ENCODE results near the gene STK35. TPM values are rescaled to one million over a fixed set of nuclear protein-coding genes. Genes with fewer than 3 reads are reported as not detected.
"Not testable (repeated sequence)": the region's sequence is repeated elsewhere in the genome, so short reads cannot be mapped to it uniquely, and the experiment has no call there.

The STK35 gene
- total and polyA plus RNA-seq, 2 experiments from 2014 or later = 6.9 to 19.7 TPM

- no peaks in the 10 kb centered on the region for H3K4me1 ChIP-seq (ENCODE audit: insufficient read depth)
- no peaks in the 10 kb centered on the region for H3K36me3 ChIP-seq (ENCODE audit: low read depth)
- no peaks in the 10 kb centered on the region for H3K79me2 ChIP-seq (ENCODE audit: insufficient read depth)
- WGBS, 2 experiments (ENCODE audit: low coverage in 1 of 2, low lambda C conversion rate in 2 of 2, missing lambda C conversion rate in 2 of 2) = 58 to 72% methylated on average over 11 of the region's 11 CpGs
- TF ChIP-seq EZH2 (IDR thresholded peaks at IDR 0.05; ENCODE audit: insufficient read depth, poor library complexity, severe bottlenecking) = no peak
- TF ChIP-seq EZH2phosphoT487 (IDR thresholded peaks at IDR 0.05; ENCODE audit: insufficient read depth, low read depth) = no peak
- no peaks in the 10 kb centered on the region for H3K9me3 ChIP-seq (ENCODE audit: low read depth)
- no peak for DNase-seq
- no peak overlapping the region for H2AFZ ChIP-seq
- H3K4me2 ChIP-seq (ENCODE audit: unreplicated experiment) = no peak overlapping the region
- no peaks in the 10 kb centered on the region for H3K9me2 ChIP-seq (ENCODE audit: insufficient read depth)
- H4K20me1 ChIP-seq (ENCODE audit: insufficient read depth) = no peaks in the 10 kb centered on the region
- peaks cover 15% of the 10 kb centered on the region for H3K27me3 ChIP-seq (replicated peaks; ENCODE audit: insufficient read depth)
- in situ Hi-C loops (cut with MboI) = loop anchor here (10.0 kb wide), 1 partner anchor 204 kb away; no protein-coding TSS in a partner anchor
- H3K9ac ChIP-seq = no peak overlapping the region
- H3F3A ChIP-seq (ENCODE audit: insufficient read depth) = no peaks in the 10 kb centered on the region
- H3K27ac ChIP-seq = no peak overlapping the region
- H3K4me3 ChIP-seq = no peak overlapping the region
These were observed 77.6 kb downstream of the STK35 start for GRCh38 chr20:2179233-2179580.

GRCh38 chr20:2179949-2180348, 78.3 kb downstream of the STK35 start:
- DNase-seq = no peak
- peaks cover 8% of the 10 kb centered on the region; the same call in 1 of the 2 replicates for H3K27me3 ChIP-seq (replicated peaks; ENCODE audit: insufficient read depth)
- in situ Hi-C loops (cut with MboI) = loop anchor here (10.0 kb wide), 1 partner anchor 205 kb away; no protein-coding TSS in a partner anchor

GRCh38 chr20:2183381-2183780, 81.8 kb downstream of the STK35 start:
- no peak for DNase-seq

More at GRCh38 chr20:2179949-2180348, 78.3 kb downstream of the STK35 start:
- Histone ChIP-seq H3K4me2 (ENCODE audit: unreplicated experiment) (no peak overlapping the region), H3K9me2 (ENCODE audit: insufficient read depth) (no peaks in the 10 kb centered on the region), H3K36me3 (ENCODE audit: low read depth) (no peaks in the 10 kb centered on the region), H3K79me2 (ENCODE audit: insufficient read depth) (no peaks in the 10 kb centered on the region), H3K9ac (no peak overlapping the region), H3K27ac (no peak overlapping the region), H3K4me3 (no peak overlapping the region), H3K9me3 (ENCODE audit: low read depth) (no peaks in the 10 kb centered on the region), H3K4me1 (ENCODE audit: insufficient read depth) (no peaks in the 10 kb centered on the region), H2AFZ (no peak overlapping the region), H4K20me1 (ENCODE audit: insufficient read depth) (no peaks in the 10 kb centered on the region), H3F3A (ENCODE audit: insufficient read depth) (no peaks in the 10 kb centered on the region)
- 8 to 25% methylated on average over 2 of the region's 2 CpGs for whole genome bisulfite sequencing, 2 experiments (ENCODE audit: low coverage in 1 of 2, low lambda C conversion rate in 2 of 2, missing lambda C conversion rate in 2 of 2)
- TF ChIP-seq EZH2phosphoT487 (IDR thresholded peaks at IDR 0.05; ENCODE audit: insufficient read depth, low read depth) (no peak), EZH2 (IDR thresholded peaks at IDR 0.05; ENCODE audit: insufficient read depth, poor library complexity, severe bottlenecking) (no peak)

GRCh38 chr20:2184933-2185332, 83.3 kb downstream of the STK35 start:
- in situ Hi-C loops (cut with MboI); DNase-seq: not testable (repeated sequence)

More at GRCh38 chr20:2183381-2183780, 81.8 kb downstream of the STK35 start:
- 0 out of 2 replicates have a peak, but pooled peaks cover 6% of the 10 kb centered on the region for H3K27me3 ChIP-seq (replicated peaks; ENCODE audit: insufficient read depth)
- no peak overlapping the region for H2AFZ ChIP-seq
- no peak overlapping the region for H3K27ac ChIP-seq
- H3F3A ChIP-seq (ENCODE audit: insufficient read depth) = no peaks in the 10 kb centered on the region
- in situ Hi-C loops (cut with MboI) = no loop called here
- H3K79me2 ChIP-seq (ENCODE audit: insufficient read depth) = no peaks in the 10 kb centered on the region
- H3K9me3 ChIP-seq (ENCODE audit: low read depth) = no peaks in the 10 kb centered on the region
- no peak overlapping the region for H3K9ac ChIP-seq
- WGBS, 2 experiments (ENCODE audit: low coverage in 1 of 2, low lambda C conversion rate in 2 of 2, missing lambda C conversion rate in 2 of 2) = 27 to 28% methylated on average over 3 of the region's 3 CpGs
- no peak overlapping the region for H3K4me3 ChIP-seq
- H3K4me2 ChIP-seq (ENCODE audit: unreplicated experiment) = no peak overlapping the region
- no peaks in the 10 kb centered on the region for H4K20me1 ChIP-seq (ENCODE audit: insufficient read depth)
- H3K36me3 ChIP-seq (ENCODE audit: low read depth) = no peaks in the 10 kb centered on the region
- H3K4me1 ChIP-seq (ENCODE audit: insufficient read depth) = no peaks in the 10 kb centered on the region
- no peaks in the 10 kb centered on the region for H3K9me2 ChIP-seq (ENCODE audit: insufficient read depth)
- no peak for TF ChIP-seq EZH2 (IDR thresholded peaks at IDR 0.05; ENCODE audit: insufficient read depth, poor library complexity, severe bottlenecking)
- no peak for TF ChIP-seq EZH2phosphoT487 (IDR thresholded peaks at IDR 0.05; ENCODE audit: insufficient read depth, low read depth)

GRCh38 chr20:2195614-2196013, 94.0 kb downstream of the STK35 start:
- Histone ChIP-seq H3K9ac (no peak overlapping the region), H3K9me3 (ENCODE audit: low read depth) (no peaks in the 10 kb centered on the region), H3K4me3 (no peak overlapping the region), H3K9me2 (ENCODE audit: insufficient read depth) (no peaks in the 10 kb centered on the region), H3K4me2 (ENCODE audit: unreplicated experiment) (no peak overlapping the region), H3F3A (ENCODE audit: insufficient read depth) (no peaks in the 10 kb centered on the region), H3K79me2 (ENCODE audit: insufficient read depth) (no peaks in the 10 kb centered on the region), H3K27me3 (replicated peaks; ENCODE audit: insufficient read depth) (peaks cover 31% of the 10 kb centered on the region), H2AFZ (no peak overlapping the region), H3K36me3 (ENCODE audit: low read depth) (no peaks in the 10 kb centered on the region), H3K27ac (no peak overlapping the region), H3K4me1 (ENCODE audit: insufficient read depth) (no peaks in the 10 kb centered on the region), H4K20me1 (ENCODE audit: insufficient read depth) (no peaks in the 10 kb centered on the region)
- TF ChIP-seq EZH2phosphoT487 (IDR thresholded peaks at IDR 0.05; ENCODE audit: insufficient read depth, low read depth) (no peak), EZH2 (IDR thresholded peaks at IDR 0.05; ENCODE audit: insufficient read depth, poor library complexity, severe bottlenecking) (no peak)
- in situ Hi-C loops (cut with MboI) = no loop called here
- WGBS, 2 experiments (ENCODE audit: low coverage in 1 of 2, low lambda C conversion rate in 2 of 2, missing lambda C conversion rate in 2 of 2) = 56 to 63% methylated on average over 4 to 5 of the region's 5 CpGs
- no peak for DNase-seq

More at GRCh38 chr20:2184933-2185332, 83.3 kb downstream of the STK35 start:
- H3K4me3 ChIP-seq; H3K4me1 ChIP-seq (ENCODE audit: insufficient read depth); H3K4me2 ChIP-seq (ENCODE audit: unreplicated experiment); H4K20me1 ChIP-seq (ENCODE audit: insufficient read depth); H3K9me2 ChIP-seq (ENCODE audit: insufficient read depth); H3K9ac ChIP-seq; H2AFZ ChIP-seq; H3K27ac ChIP-seq; H3K79me2 ChIP-seq (ENCODE audit: insufficient read depth); H3K36me3 ChIP-seq (ENCODE audit: low read depth); H3F3A ChIP-seq (ENCODE audit: insufficient read depth); H3K9me3 ChIP-seq (ENCODE audit: low read depth): not testable (repeated sequence)
- WGBS, 2 experiments (ENCODE audit: low coverage in 1 of 2, low lambda C conversion rate in 2 of 2, missing lambda C conversion rate in 2 of 2) = 86 to 88% methylated on average over 7 of the region's 7 CpGs
- peaks cover 13% of the 10 kb centered on the region for H3K27me3 ChIP-seq (replicated peaks; ENCODE audit: insufficient read depth)
